SK-N-SH (cell line): ENCODE data around the gene COX8A.

ENCODE experiments used
- CHD2 ChIP-seq: fragments of 150-350 bp; IDR thresholded peaks from 2 replicates; pipeline ENCODE4 v1.6.1; 2018; ENCODE audit warnings: low read length; ENCODE audit not compliant: partially characterized antibody
- EP300 ChIP-seq, 2 experiments: IDR thresholded peaks; 2 replicates each; pipeline versions ENCODE4 v1.4.0 to v1.6.1; 2012; ENCODE audit warnings: borderline replicate concordance in 1 of 2, low read depth in 1 of 2, low read length in 1 of 2
- JUND ChIP-seq: IDR thresholded peaks from 2 replicates; pipeline ENCODE4 v1.4.0; 2012
- MAX ChIP-seq: IDR thresholded peaks from 2 replicates; pipeline ENCODE4 v1.4.0; 2012; ENCODE audit warnings: low read depth
- POLR2AphosphoS5 ChIP-seq: IDR thresholded peaks from 2 replicates; pipeline ENCODE4 v1.6.1; 2012; ENCODE audit warnings: low read depth, low read length
- TF ChIP-seq, protein P1 (sequence below): fragments of 200-600 bp; sonication (generic); IDR thresholded peaks from 2 replicates; pipeline ENCODE4 v1.6.1; 2017; ENCODE audit warnings: antibody characterized with exemption, mild to moderate bottlenecking, moderate library complexity
- TF ChIP-seq, protein P2 (sequence below): fragments of 150-350 bp; IDR thresholded peaks from 2 replicates; pipeline ENCODE4 v1.6.1; 2017; ENCODE audit warnings: antibody characterized with exemption, low read length, low read depth, borderline replicate concordance

DNA sequence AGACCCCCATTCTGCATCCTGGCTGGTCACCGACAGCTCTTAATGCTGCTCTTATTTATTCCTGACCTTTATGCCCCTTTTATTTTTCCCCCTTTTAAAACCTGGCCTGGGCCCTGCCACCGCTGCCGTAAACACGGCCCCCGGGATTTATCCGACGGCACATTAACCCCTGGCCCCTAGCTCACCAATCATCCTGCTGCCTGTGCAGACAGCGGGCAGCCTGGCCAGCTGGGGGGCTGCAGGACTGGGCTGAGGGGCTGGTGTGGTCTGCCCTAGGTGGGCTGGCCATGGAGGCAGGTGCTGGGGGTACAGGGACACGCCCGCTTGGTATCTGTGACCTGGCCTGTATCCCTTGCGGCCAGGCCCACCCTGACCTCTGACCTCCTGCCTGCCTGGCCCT, 39.9 kb downstream of the COX8A start:
- TF ChIP-seq CHD2 (no peak), JUND (no peak), MAX (no peak), POLR2AphosphoS5 (no peak), EP300 (IDR thresholded peaks at IDR 0.05; ENCODE audit: borderline replicate concordance in 1 of 2, low read depth in 1 of 2, low read length in 1 of 2) (no peak)
- TF ChIP-seq, protein P1, sequence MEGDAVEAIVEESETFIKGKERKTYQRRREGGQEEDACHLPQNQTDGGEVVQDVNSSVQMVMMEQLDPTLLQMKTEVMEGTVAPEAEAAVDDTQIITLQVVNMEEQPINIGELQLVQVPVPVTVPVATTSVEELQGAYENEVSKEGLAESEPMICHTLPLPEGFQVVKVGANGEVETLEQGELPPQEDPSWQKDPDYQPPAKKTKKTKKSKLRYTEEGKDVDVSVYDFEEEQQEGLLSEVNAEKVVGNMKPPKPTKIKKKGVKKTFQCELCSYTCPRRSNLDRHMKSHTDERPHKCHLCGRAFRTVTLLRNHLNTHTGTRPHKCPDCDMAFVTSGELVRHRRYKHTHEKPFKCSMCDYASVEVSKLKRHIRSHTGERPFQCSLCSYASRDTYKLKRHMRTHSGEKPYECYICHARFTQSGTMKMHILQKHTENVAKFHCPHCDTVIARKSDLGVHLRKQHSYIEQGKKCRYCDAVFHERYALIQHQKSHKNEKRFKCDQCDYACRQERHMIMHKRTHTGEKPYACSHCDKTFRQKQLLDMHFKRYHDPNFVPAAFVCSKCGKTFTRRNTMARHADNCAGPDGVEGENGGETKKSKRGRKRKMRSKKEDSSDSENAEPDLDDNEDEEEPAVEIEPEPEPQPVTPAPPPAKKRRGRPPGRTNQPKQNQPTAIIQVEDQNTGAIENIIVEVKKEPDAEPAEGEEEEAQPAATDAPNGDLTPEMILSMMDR = no peak
- TF ChIP-seq, protein P2, sequence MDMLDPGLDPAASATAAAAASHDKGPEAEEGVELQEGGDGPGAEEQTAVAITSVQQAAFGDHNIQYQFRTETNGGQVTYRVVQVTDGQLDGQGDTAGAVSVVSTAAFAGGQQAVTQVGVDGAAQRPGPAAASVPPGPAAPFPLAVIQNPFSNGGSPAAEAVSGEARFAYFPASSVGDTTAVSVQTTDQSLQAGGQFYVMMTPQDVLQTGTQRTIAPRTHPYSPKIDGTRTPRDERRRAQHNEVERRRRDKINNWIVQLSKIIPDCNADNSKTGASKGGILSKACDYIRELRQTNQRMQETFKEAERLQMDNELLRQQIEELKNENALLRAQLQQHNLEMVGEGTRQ = no peak
